NOMO-1 treated with dmso at 0.1 percent for 144 hours (cell line): ENCODE measurements around the gene SLC45A1.

Source experiments
- DNase-seq: peaks from one replicate; lab custom pipeline; 2025; ENCODE audit not compliant: unreplicated experiment; lab: John Stamatoyannopoulos, UW

The SLC45A1 gene

DNA sequence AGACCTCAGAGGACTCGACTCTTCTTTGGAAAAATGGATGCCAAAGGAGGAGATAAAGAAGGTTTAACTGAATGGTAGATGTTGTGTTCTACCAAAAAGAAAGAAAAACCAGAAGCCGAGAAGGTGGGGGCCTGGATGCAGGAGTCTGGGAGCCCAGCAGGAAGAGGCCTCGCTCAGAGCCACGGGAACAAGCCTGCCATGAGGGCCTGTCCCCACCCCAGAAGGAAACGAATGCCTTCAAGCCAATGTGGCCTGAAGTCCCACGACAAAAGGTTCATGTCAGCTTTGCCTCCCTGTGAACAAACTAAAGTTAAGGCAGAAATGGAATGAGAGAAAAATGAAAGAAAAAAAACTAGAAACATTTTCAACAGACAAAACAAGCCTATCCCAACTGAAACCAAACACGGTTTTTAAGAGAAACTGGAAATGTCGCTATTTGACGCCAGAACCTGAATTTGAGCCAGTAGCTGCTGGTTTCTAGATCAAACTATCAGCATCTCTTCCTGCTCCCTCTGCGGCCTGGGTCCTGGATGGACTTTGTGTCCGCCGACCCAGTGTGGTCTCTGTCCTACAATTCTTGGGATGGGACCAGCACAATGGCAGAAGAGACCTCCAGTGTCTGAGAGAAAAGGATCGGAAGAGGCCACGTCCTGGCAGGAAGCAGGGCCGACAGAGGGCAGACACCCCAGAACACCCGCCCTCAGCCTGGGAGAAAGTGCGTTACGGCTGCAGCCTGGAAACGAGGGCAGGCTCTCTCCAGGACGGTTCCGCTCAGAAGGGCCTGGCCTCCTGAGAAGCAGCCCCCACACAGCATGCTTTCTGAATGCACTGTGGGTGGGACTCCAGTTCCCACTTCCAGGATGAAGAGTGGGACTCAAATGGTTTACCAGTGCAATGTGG is 35.2 kb downstream of the SLC45A1 start:
- no peak for DNase-seq

- no peak for DNase-seq
These were observed 36.1 kb downstream of the SLC45A1 start for GRCh38 chr1:8354038-8354437.

GRCh38 chr1:8355439-8356255 is 37.7 kb downstream of the SLC45A1 start:
- DNase-seq = no peak

GRCh38 chr1:8356256-8357209 is 38.6 kb downstream of the SLC45A1 start:
- DNase-seq = no peak

DNA sequence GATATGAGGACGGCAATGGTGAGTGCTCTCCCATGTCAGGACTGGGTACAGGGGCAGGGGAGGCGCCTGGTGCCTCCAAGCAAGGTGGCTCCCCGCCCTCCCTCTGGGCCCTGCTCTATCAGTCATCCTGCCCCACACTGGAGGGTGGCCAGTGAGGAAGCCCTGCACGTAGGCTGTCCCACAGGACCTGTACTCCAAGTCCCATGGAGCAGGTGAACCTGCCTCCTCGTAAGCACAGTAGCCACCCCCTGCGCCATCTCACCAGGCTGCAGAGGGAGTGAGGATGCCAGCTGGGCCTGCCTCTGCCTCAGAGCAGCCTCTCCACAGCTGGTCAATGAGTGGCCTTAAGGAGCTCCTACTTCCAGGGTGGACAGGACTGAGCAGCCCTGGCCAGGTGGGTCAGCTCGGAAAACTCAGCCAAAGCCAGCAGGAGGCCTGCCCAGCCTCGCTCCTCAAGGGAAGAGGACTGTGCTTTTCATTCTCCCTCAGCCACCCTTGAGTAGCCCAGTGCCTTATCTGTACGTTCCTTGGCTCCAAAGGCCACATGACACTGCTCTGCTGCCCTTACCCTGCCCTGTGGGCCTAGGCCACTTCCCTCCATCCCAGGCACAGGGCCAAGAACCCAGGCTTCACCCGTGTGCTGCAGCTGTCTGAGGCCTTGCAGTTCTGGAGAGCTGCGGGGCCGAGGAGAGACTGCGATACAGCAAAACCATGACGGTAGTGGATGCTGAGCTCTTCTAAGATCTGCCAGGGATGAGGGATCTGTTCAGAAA is 39.6 kb downstream of the SLC45A1 start:
- DNase-seq = no peak

GRCh38 chr1:8358241-8358896 is 40.5 kb downstream of the SLC45A1 start:
- no peak for DNase-seq

DNA sequence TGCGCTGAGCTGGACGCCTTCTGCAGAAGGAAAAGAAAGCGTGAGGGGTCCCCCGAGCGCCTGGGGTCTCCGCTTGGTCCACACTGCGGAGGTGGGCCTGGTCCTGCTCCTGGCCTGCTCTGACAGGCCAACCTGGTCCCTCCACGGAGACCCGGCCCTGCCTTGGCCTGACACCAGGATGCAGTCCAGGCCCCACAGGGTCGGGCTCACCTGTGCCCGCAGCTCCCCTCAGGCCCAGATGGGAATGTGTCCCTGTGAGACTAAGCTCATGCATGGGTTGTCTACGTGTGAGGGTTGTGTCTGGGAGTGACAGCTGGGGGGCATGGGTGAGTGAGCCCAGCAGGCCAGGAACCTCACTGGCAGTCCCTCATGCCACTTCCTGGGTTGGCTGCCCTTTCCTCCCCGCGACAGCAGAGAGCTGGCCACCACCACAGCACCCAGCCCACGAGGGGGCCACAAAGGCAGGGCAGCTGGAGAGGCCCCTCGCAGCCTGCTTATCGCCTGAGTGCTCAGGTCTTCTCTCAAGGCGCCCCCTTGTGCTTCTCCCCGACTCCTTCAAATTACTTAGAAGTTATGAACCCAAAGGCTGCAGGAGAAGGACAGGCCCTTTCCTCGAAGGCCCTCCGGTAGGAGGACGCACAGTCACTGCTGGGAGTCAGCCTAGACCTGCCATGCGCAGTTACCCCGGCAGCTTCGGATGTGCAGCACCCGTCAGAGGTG is 41.1 kb downstream of the SLC45A1 start:
- no peak for DNase-seq

DNA sequence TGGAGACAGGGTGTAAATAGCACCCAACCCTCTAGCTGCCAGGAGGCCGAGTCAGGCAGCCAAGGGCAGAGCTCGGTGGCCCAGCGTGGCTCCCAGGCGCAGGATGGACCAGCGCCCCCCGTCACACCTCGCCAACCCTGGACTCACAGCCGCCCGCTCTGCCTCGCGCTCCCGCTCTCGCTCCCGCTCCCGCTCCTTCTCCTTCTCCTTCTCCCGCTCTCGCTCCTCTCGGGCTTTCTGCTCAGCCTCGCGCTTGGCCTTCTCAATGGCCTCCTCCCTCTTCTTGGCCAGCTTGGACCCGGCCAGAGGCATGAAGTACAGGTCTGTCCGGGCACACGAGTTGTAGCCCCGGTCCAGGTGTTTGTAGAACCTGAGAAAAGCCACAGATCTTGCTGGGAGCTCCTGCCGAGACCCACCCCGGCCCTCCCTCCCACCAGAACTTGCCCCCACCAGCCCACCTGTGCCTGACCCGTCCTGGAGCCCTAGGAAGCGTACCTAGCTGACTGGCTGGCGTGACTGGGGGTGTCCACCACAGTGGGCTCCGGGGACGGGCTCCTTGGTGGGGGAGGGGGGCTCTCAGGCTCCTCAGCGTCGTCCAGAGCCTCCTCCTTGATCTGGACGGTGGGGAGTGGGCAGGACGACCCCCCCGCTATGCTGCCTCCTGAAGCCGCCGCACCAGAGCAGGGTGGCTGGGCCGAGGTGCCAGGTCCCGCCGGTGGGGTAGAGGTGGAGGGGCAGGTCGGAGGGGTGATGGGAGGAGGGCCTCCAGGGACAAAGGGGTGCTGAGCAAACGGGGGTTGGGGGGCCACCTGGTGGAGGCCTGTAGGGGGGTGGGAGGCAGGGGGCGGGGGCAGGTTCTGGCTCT is 41.9 kb downstream of the SLC45A1 start:
- DNase-seq = no peak

DNA sequence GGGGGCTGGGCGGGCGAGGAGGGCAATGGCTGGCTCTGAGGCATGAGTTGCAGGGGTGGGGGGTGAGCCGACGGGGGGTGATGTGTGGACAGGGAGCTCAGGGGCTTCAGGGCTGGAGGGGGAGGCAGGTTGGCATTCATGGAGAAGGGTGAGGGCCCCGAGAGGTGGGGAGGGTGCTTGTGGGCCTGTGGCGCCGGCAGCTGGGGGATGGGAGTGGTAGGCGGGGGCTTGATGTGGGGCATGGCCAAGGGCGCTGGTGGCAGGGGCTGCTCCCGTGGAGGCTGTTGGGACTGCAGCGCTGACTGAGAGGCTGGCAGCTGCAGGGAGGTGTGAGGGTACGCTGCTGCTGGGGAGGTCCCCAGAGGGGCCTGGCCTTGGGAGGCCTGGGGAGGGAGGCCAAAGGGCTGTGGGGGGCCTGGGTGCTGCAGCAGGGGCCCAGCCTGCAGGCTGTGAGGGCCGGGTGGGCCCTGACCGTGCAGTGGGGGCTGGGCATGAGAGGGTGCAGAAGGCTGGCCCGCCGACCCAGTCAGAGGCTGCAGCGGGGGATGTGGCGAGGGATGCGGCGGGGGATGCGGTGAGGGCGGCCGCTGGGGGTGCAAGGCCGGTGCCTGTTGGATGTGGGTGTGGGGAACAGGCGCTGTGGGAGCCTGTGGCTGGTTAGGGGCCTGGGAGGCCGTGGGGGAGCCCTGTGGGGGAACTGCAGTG is 42.7 kb downstream of the SLC45A1 start:
- no peak for DNase-seq

DNA sequence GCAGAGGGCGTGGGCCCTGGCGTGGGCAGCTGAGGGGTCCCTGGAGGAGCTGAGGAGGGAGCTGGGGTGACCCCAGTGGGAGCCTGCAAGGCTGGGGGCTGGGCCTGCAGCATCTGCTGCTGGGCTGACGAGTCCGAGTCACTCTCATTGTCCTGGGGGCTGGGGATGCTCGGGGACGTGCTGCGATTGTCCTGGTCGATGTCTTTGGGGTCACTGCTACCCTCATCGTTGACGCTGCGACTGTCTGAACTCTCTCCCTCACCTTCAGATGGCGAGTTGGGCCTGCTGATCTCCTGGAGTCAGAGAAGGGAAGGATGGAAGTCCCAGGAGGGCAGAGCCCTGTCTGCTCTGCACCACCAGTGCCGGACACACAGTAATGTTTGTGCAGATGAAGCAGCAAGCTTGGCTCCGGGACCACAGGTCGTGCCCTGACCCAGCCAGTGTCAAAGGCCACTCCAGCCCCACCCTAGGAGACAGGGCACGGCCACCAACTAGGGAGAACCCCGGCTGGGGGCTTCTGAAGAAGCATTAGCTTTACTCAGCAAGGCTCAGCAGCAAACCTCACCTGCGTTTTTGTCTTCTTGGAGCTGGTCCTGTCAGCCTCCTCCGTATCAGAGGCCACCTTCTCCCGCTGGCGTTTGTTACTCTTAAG is 43.4 kb downstream of the SLC45A1 start:
- DNase-seq = no peak

- no peak for DNase-seq
These were observed 44.8 kb downstream of the SLC45A1 start for GRCh38 chr1:8362701-8363101.

DNA sequence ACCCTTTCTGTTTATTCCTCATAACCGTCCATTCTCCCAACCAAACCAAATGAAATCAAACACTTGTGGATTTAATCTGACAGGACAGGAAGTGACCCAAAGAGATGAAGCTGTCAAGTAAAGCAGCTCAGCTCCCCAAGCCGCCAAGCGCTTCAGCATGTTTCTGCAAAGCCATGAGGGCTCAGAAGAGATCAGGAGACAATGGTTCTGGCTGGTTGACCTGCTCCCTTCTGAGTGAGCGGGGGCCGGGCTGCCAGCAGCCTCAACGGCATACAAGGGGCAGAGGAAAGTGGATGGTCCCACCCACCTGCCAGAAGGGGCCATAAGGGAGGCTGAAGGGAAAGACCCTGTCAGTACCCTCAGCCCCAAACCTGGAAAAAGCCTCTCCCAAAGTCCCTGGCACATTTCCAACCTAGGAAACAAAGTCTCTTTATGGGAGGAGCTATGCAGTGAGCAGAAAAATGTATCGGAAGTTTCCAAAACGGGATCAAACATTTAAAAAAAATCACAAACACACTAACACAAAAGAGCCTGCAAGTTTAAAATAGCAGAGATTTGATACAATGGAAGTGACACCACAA is 45.4 kb downstream of the SLC45A1 start:
- no peak for DNase-seq

GRCh38 chr1:8363767-8364301 is 45.9 kb downstream of the SLC45A1 start:
- no peak for DNase-seq

- DNase-seq = no peak
These were observed 46.9 kb downstream of the SLC45A1 start for GRCh38 chr1:8364528-8365442.

DNA sequence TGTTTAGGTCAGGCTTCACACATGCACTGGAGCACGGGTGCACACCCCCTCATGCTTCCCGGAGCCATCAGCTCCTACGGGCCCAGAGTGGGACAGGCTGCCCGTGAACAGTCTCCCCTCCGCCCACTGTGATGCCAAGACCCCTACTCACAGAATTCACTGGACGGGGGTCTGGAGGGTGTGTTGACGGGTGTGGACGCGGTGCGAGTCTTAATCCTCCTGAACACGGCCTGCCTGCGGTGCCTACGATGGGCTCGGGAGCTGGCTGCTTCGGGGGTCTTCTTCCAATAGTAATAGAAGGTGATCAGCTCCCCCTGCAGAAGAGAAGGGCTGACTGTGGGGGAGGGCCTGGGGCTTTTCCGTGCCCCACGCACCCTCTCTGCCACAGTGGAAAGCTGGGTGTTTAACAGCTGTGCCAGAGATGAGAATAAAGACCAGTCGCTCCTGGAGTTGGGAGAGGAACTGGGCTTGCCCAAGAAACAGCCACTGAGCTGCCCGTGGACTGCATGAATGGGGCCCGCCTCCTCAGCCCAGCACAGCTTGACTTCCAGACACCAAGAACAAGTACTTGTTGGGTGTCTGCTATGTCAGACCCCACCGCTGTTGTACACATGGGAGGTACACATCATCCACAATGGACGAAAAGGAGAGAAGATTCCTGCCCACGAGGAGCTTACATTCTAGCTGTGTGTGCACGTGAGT is 47.9 kb downstream of the SLC45A1 start:
- no peak for DNase-seq
